ENCODE results near the gene ISOC2.

- TF ChIP-seq POLR2A (IDR thresholded peaks at IDR 0.05; ENCODE audit: low read length) = no peak
- TF ChIP-seq GATA1 (IDR thresholded peaks at IDR 0.05; ENCODE audit: low read depth, low read length) = no peak
Observed at GRCh38 chr19:55418185-55418584, 43.3 kb downstream of the ISOC2 start.

Data from erythroblast (primary cell).